GM10248 (cell line): ENCODE data around the gene SCP2.
"Not testable (repeated sequence)": the region's sequence is repeated elsewhere in the genome, so short reads cannot be mapped to it uniquely, and the experiment has no call there.

ENCODE experiments used
- CTCF ChIA-PET: fragments of 300-600 bp; sonication (Branson Sonifier 250); formaldehyde crosslinking; extraction: SDS; loops from one replicate; lab custom pipeline; 2021; ENCODE audit warnings: antibody characterized with exemption; lab: Yijun Ruan, JAX
- POLR2A ChIA-PET: fragments of 350-650 bp; sonication (Branson Sonifier 250); formaldehyde crosslinking; extraction: SDS; loops from one replicate; lab custom pipeline; 2020; ENCODE audit warnings: antibody characterized with exemption; lab: Yijun Ruan, JAX
- DNase-seq: peaks from one replicate; pipeline ENCODE4 v3.0.0; 2012; ENCODE audit errors: extremely low spot score
- TF ChIP-seq, protein P1 (sequence below): IDR thresholded peaks from 2 replicates; pipeline ENCODE4 v1.5.1; 2012; ENCODE audit warnings: mild to moderate bottlenecking, low read depth; ENCODE audit errors: extremely low read depth, missing control alignments, control extremely low read depth

Gene SCP2

DNA sequence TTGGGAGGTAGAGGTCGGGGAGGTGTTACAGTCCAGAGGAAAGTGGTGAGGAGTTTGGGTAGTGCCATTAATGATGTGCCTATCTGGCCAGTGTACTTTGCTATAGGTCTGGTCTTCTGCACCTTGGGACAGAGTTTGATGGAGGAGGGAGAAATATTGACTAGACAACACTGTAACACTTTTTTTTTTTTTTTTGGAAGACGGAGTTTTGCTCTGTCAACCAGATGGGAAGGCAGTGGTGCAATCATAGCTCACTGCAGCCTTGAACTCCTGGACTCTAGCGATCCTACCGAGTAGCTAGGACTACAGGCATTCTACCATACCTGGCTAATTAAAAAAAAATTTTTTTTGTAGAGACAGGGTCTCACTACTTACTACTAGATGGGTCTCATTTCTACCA lies 1.9 kb downstream of the SCP2 start:
- TF ChIP-seq, protein P1, sequence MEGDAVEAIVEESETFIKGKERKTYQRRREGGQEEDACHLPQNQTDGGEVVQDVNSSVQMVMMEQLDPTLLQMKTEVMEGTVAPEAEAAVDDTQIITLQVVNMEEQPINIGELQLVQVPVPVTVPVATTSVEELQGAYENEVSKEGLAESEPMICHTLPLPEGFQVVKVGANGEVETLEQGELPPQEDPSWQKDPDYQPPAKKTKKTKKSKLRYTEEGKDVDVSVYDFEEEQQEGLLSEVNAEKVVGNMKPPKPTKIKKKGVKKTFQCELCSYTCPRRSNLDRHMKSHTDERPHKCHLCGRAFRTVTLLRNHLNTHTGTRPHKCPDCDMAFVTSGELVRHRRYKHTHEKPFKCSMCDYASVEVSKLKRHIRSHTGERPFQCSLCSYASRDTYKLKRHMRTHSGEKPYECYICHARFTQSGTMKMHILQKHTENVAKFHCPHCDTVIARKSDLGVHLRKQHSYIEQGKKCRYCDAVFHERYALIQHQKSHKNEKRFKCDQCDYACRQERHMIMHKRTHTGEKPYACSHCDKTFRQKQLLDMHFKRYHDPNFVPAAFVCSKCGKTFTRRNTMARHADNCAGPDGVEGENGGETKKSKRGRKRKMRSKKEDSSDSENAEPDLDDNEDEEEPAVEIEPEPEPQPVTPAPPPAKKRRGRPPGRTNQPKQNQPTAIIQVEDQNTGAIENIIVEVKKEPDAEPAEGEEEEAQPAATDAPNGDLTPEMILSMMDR: no peak
- POLR2A ChIA-PET: interaction anchor here (0.6 kb wide), 1 partner anchor 12 kb away, joined by 5 read pairs; no protein-coding TSS in a partner anchor
- DNase-seq: no peak
- CTCF ChIA-PET: interaction anchor here (1.2 kb wide), 1 partner anchor 24 kb away, joined by 3 read pairs; no protein-coding TSS in a partner anchor

DNA sequence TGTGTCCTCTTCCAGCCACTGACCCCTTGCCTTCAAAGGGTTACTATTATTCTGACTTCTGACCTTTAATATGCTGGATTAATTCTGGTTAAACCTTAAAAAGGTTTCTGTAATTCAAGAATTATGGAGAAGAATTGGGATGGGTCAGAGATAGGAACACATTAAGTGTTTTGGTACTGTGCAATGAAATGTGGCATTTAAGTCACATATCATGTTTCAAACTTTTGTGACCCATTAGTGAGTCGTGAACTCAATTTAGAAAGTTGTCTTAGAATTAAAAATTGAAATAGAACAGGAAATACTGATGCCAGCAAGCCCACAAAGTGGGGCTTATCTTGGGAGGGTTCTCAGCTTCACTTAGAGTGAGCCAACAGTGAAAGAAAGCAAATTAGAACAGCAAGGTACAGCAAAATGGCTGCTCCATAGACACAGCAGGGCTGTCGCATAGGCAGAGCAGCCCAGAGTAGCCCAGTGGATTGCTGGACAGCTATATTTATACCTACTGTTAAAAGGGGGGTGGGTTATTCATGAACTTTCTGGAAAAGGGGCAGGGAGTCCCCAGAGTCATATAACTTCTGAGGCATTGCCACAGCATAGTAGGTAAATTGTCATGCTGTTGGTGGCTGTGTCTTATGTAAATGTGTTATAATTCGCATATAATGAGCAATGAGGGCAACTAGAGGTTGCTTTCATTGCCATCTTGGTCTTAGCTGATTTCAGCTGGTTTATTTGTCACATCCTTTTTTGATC lies 10.5 kb downstream of the SCP2 start:
- CTCF ChIA-PET: no interaction called here
- TF ChIP-seq, protein P1: no peak
- no peak for DNase-seq
- POLR2A ChIA-PET: no interaction called here

DNA sequence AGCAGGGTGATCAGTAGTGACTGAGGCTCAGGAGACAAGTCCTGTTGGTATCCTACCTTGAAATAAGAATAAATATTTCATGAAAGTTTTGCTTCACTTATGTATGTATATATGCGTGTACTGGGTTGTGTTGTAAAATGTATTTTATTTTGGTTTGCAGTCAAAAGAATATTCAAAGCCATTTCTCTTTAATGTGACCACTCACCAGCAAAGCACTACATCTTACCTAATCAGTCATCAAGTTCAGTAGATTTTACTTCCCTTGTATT lies 11.0 kb downstream of the SCP2 start:
- ChIA-PET CTCF (no interaction called here), POLR2A (no interaction called here)
- DNase-seq: no peak
- TF ChIP-seq, protein P1: no peak

DNA sequence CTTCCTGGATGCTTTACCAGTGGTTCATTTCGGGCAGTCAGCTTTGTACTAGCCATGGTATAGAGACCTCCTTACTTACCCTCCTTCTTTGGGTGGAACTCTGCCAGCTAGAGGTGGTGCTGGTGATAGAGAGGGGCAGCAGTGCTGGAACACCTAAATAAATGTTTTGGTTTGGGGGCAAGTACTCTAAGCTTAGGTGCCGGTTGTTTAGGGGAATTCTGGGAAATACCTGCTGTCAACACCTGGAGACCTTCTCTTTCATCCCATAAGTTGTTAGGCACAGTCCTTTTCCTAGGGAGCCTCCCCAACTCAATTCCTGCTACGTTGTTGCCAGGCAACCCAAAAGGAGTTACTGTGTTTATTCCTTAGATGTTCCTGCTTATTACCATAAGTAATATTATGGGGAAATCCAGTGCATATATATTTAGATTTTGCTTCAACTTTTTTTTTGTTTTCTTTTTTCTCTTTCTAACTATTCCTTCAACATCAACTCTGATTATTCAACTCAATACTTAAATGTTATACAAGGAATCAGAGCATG lies 16.9 kb downstream of the SCP2 start:
- ChIA-PET CTCF (interaction anchor here (1.1 to 2.2 kb wide), 3 partner anchors 10 to 22 kb away, joined by 3 to 7 read pairs (median 3); partner anchors contain the start of gene ECHDC2), POLR2A (no interaction called here)
- DNase-seq: no peak
- TF ChIP-seq, protein P1: no peak

DNA sequence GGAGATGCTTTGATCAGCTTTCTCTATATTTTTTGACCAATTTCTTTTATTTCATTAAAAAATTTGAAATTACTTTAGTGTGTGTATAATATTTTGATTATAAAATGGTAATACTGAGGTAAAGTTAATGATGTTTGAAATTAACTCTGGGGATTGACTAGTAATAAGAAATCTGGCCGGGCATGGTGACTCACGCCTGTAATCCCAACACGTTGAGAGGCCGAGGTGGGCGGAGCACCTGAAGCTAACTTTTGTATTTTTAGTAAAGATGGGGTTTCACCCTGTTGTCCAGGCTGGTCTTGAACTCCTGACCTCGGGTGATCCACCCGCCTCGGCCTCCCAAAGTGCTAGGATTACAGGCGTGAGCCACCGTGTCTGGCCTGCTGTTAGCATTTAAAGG lies 17.5 kb downstream of the SCP2 start:
- ChIA-PET CTCF (interaction anchor here (1.1 to 2.2 kb wide), 2 partner anchors 9 to 23 kb away, joined by 3 to 7 read pairs; partner anchors contain the start of gene ECHDC2), POLR2A (no interaction called here)
- DNase-seq: no peak
- TF ChIP-seq, protein P1: no peak

DNA sequence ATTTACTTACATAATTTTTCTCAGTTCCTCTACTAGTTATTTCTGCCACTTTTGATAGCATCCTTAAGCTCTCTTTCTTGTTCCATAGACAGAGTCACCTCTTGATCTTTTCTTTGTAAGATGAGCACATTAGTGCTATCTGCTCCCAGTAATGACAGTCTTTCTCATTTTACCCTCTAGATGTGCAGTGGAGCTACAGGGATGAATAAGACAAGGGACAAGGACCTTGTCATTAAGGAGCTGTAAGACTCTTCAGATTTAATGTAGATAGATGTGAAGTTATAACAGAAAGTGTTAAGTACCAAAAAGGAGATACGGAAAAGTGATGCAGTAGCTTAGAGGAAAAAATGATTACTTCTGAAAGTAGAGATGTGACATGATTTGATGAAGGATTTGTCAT lies 20.4 kb downstream of the SCP2 start:
- ChIA-PET POLR2A (interaction anchor here (0.6 kb wide), 1 partner anchor 41 kb away, joined by 3 read pairs; no protein-coding TSS in a partner anchor), CTCF (interaction anchor here (1.0 to 1.6 kb wide), 4 partner anchors 8 to 235 kb away, joined by 3 to 5 read pairs (median 4); partner anchors contain the start of gene SCP2)
- no peak for DNase-seq
- TF ChIP-seq, protein P1: no peak

DNA sequence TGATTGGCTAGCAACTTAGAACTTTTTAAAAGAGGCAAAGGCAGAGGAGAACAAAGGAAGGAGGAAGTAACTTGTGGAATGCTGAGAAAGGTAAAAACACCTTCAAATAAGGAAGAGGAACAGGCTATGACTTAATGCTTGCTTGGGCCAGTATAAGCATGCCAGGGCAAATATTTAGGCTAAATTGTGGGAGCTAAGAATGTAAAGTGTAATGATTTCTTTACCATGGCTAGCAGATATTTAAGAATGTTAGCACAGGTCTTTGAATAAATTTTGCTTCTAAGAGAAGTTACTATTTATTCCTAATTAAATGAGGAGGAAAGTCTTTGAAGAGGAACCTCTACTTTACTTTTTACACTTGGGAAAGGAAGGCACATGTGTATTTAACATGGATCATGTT lies 22.5 kb downstream of the SCP2 start:
- DNase-seq, CTCF ChIA-PET, POLR2A ChIA-PET: not testable (repeated sequence)
